GM19193 (cell line): Measurements from ENCODE around the gene SLC1A4.
A peak's percentile ranks its signal among the peaks of the same experiment; 100 is the strongest.

Experiments
- POLR2A ChIP-seq: IDR thresholded peaks from 4 replicates; pipeline ENCODE4 v1.6.1; 2011; ENCODE audit not compliant: insufficient read depth, insufficient read length; ENCODE audit errors: extremely low read depth

Gene SLC1A4

GRCh38 chr2:65062843-65063825 is 73.9 kb downstream of the SLC1A4 start:
- no peak for TF ChIP-seq POLR2A

- no peak for TF ChIP-seq POLR2A
Measured at GRCh38 chr2:65064728-65065552, 75.7 kb downstream of the SLC1A4 start.

GRCh38 chr2:65067806-65068553 is 78.8 kb downstream of the SLC1A4 start:
- TF ChIP-seq POLR2A = no peak

GRCh38 chr2:65069439-65069824 is 80.2 kb downstream of the SLC1A4 start:
- peak; percentile 14 for TF ChIP-seq POLR2A

- no peak for TF ChIP-seq POLR2A
Measured at GRCh38 chr2:65070172-65070830, 81.1 kb downstream of the SLC1A4 start.

GRCh38 chr2:65070856-65071255 is 81.7 kb downstream of the SLC1A4 start:
- no peak for TF ChIP-seq POLR2A

GRCh38 chr2:65071499-65072180 is 82.4 kb downstream of the SLC1A4 start:
- no peak for TF ChIP-seq POLR2A

- TF ChIP-seq POLR2A = no peak
Measured at GRCh38 chr2:65072181-65072970, 83.2 kb downstream of the SLC1A4 start.
